ENCODE data around the gene FCN3.
A peak's percentile ranks its signal among the peaks of the same experiment; 100 is the strongest.

Gene FCN3

GRCh38 chr1:27335506-27336422 lies 38.9 kb downstream of the FCN3 start:
- no peak for DNase-seq

DNA sequence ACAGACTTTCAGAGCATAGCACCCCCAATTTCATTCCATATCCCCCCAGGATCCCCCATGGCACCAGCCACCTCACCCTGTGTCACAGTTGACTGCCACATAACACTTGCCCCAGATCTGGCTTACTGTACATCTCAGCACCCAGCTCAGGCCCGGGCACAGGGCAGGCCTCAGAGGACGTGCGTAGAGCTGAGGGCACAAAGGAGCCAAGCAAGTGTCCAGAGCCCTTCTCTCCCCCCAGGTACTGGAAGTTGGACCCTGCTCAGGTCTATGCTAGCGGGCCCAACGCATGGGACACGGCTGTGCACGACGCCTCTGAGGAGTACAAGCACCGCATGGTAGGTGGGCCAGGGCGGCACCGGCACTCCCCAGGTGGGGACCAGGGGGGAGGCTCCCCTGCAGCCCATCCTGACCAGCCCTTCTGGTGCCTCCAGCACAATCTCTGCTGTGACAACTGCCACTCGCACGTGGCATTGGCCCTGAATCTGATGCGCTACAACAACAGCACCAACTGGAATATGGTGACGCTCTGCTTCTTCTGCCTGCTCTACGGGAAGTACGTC lies 40.8 kb downstream of the FCN3 start:
- DNase-seq: no peak

GRCh38 chr1:27332536-27333281 lies 41.9 kb downstream of the FCN3 start:
- peak; percentile 43 for DNase-seq

DNA sequence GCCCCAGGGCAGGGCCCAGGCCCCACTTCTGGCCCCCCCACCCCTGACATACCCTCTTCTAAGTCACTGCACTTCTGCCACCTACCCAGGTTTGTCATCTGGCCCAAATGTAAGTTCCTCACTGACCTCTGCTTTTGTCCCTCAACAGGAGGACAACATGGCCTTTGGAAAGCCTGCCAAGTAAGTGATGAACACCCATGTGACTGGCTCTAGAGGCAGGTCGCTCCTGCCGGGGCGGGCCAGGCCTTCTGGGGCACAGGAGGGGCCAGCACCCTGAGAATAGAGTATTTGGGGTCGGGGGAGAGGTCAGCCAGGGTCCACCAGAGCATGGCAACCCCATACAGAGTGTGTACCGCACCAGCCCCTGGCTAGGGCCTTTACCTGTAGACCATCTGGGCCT lies 42.7 kb downstream of the FCN3 start:
- no peak for DNase-seq

DNA sequence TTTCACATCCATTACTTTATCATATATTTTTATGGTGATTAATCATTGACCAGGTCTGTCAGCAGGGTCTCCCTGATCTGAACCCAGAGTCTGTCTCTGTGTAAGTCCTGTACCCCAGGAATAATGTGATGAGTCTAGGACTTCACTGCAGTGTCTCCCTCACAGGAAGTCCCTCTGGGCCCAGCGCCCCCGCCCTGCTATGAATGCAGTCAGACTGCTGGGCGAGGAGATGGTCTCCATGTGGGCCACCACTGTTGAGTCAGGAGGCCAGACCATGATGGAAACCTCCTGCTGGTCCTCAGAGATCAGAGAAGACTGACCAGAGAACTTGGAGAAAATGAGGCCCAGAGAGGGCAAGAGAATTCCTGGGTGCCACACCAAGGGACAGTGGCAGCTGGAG lies 43.2 kb downstream of the FCN3 start:
- DNase-seq: no peak

DNA sequence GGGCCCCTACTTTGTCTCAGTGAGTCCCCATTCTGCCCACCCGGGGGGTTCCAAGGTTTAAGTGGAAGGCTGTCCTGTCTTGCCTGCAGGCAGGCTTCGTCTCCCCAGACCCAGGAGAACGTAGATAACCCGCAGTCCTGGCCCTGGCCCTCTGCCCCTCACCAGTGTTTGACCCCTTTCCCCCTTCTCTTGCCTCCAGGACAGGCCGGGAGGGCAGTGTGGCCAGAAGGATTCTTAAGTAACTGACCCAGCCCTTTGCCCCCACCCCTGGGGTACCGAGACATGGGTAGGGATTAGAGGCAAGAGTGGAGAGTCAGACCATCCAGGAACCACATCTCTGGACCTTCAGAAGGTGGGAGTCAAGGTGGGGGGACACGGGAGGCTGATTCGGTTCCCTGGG lies 43.8 kb downstream of the FCN3 start:
- DNase-seq: no peak

DNA sequence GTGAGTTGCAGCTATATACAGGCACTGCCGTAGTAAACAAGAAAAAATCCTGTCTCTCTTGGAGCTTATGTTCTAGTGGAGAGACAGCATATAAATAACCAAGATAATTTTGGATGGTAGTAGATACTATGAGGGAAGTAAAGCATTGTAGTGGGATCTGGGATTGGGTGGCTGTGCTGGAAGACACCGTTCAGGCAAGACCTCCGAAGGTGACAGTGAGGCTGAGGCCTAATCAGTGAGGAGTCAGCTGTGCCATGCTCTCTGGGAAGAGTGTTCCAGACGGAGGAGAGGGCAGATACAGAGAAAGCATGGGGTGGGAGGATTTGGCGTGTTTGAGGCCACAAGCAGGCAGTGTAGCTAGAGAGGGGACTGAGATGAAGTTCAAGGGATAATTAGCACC lies 46.7 kb downstream of the FCN3 start:
- no peak for DNase-seq

- DNase-seq: no peak
These were observed 49.3 kb downstream of the FCN3 start for GRCh38 chr1:27325286-27325685.

DNA sequence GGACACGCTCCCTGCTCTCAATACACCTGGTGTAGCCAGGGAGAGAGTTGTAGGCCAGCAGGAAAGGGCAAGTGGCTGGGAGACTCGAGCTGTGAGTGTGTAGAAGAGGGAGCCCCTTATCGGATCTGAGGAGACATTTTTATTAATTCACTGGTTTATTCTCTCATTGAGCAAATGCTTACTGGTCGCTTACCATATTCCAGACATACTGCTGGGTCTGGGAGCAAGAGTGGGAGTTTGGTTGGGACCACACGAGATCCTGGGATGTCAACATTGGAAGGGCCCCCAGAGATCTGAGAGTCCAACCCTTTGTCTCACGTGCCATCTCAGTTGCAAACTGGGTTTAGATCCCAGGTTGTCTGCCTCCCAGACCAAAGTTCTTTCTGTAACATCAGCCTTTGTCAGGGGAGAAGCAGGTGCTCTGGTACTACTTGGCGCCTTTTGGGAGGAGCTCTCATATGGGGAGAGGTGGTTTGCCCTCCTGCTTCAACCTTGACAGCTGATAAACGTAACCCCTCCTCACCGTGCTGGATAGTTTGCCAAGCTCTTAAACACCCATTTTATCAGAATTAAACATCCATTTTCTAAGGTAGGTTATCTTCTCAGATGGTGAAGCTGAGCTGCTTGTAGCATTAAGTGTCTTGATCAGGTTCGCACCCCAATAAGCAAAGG lies 51.9 kb downstream of the FCN3 start:
- no peak for DNase-seq

GRCh38 chr1:27321813-27322568 lies 52.6 kb downstream of the FCN3 start, which contains the start of gene TMEM222:
TMEM222 (plus strand) TSS chr1:27322163; CDS start chr1:27322198, 35 bp downstream.
- peak; percentile 97 for DNase-seq

All from activated CD4-positive, alpha-beta T cell treated with anti-CD3 and anti-CD28 coated beads for 1 hour (primary cell).